Activated CD8-positive, alpha-beta memory T cell treated with anti-CD3 and anti-CD28 coated beads for 1 hour (primary cell): ENCODE results near the gene SIPA1L3.

ENCODE experiments used
- DNase-seq, 2 donors: peaks; one replicate each; pipeline ENCODE4 v3.0.0-alpha.2; 2020; ENCODE audit warnings: low read depth in 1 of 2; ENCODE audit errors: extremely low read depth in 1 of 2

The SIPA1L3 gene

DNA sequence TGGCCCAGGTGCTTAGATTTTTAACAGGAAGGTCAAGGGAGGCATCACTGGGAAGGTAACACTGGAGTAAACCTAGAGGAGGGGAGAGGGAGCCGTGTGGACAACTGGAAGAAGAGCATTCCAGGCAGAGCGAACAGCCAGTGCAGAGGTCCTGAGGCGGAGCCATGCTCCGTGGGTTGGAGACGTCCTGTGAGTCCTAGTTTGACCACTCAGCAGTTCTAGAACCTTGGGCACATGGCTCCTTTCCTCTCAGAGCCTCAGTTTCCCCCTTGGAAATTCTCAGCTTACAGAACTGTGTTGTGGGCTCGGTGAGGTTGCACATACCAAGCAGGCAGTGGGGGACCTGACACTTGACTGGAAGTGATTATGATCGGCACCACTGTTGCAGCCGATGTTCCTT is 186.1 kb downstream of the SIPA1L3 start:
- DNase-seq = no peak

DNA sequence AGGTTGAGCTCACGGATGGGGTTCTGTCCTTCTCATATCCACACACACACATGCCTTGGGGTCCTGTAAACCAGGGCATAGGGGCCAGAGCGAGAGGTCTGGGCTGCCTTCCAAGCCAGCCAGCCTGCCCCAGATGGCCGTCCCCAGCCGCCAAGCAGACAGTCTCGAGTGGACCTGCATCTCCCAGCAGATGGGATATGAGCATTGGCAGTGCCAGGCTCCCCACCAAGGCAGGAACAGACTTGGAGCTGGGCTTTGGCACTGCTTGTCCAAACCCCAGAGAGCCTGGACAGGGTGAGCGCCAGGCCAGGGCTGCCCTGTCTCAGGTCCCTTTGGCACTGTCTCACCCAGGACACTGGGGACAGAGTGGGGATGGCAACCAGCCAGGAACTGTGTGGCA is 186.6 kb downstream of the SIPA1L3 start:
- DNase-seq = no peak

DNA sequence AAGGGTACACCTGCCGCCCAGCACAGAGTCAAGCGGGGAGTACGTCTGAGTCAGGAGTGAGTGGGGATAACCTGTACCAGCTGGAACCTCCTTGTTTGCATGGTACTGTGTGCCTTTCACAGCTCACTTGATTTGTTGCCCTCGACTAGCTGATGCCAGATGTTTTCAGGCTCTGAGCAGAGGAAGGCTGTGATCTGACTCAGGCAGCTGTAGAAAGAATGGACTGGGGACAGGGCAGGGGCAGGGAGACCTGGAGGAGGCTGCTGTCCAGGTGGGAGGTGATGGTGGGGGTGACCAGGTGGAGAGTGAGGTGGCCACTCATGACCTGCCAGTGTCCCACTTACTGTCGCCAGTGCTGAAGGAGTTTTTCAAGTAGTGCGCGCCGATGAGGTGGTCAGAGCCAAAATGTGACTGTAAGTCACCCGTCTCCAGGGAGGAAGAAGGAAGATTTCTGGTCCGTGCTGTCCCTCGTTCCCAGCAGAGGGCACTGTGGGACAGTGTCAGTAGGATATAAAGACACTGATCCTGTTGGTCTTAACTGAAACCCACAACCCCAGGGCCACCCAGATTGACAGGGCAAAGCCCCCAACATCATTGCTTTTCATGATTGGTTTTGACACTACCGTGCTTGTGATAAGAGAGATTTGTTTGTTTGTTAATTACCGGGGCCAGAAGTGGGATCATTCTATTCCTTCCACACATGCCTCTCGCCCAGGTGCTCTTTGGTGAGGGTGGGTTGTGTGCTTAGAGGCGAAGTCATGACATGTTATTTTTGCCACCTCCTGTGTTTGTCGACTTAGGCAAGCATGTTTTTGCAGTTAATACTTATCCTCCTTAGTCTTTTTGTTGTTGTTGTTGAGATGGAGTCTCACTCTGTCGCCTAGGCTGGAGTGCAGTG is 188.7 kb downstream of the SIPA1L3 start:
- DNase-seq = peak; percentile 3 to 9

DNA sequence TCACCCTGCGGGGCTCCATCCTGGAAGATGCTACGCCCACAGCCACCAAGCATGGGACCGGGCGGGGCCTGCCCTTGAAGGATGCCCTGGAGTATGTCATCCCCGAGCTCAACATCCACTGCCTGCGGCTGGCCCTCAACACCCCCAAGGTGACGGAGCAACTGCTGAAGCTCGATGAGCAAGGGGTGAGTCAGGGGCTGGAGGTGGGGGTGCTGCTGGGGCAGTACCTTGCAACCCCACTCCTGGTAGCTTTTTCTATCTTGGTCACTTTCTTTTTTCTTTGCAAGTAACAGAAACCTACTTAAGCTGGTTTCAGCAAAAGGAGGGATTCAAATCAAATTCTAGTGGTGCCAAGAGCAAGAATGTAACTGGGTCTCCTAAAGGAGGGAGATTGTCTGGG is 193.0 kb downstream of the SIPA1L3 start:
- no peak for DNase-seq

DNA sequence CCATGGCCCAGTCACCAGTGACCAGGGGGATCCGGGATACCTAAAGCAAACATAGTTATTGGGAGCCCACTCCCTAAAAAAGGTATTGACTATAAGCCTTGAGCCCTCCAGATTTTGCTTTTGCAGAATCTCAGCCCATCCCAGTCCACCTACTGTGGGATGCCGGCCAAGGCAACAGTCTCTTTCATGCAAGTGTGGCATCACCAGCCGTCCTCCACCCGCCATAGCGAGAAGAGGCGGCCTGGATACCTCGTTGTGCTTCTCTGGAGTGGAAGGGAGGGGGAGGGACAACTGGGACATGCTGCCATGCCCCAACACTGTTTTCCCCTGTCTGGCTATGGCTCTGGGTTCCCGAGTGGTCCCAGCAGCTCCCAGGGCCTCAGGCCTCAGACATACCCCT is 193.6 kb downstream of the SIPA1L3 start:
- no peak for DNase-seq

DNA sequence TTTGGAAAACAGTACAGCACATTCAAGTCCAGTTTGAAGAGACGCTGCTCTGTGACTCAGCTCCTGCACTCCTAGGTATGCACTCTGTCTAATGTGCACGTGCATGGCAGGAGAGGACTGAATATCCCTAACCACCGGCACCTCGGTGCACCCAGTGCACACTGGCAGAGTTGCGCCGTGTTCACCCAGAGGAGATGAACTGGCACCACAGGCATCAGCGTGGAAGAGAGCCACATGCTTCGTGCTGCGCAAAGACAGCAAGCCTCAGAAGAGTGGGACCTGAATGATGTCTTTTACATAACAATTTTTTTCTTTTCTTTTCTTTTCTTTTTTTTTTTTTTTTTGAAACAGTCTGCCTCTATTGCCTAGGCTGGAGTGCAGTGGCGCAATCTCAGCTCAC is 194.7 kb downstream of the SIPA1L3 start:
- DNase-seq = no peak

DNA sequence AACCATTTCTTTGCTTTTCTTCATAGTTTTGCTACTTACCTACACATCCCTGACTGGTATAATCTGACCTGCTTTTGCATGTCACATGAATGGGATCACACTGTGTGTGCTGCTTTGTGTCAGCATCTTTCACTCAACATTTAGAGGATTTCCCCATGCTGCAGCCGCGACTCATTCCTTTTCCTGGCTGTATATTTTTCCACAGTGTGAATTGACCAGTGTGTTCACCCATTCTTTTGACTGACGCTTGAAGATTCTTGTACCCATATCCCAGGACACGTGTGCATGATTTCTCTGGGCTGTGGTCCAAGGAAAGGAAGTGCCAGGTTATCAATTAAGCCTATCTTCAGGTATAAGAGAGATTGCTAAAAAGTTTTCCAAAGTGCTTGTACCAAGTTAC is 198.6 kb downstream of the SIPA1L3 start:
- no peak for DNase-seq

DNA sequence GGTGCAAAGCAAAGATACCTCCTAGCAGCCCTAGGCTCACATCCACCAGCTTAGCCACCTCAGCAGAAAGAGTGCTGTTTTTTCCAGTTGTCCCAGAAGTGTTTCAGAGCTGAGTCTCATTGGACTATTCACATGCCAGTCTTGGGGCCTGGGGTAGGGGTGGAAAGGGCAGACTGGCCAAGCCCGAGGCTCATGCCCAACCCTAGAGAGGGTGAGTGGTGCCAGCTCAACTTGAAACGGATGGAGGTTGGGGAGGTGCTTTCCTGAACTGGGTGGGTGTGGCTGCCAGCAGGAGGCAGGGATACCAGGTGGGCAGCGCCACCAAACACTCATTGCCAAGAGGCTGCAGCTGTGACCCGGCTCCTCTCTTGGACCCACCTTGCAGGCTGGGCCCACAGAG is 200.1 kb downstream of the SIPA1L3 start:
- no peak for DNase-seq

DNA sequence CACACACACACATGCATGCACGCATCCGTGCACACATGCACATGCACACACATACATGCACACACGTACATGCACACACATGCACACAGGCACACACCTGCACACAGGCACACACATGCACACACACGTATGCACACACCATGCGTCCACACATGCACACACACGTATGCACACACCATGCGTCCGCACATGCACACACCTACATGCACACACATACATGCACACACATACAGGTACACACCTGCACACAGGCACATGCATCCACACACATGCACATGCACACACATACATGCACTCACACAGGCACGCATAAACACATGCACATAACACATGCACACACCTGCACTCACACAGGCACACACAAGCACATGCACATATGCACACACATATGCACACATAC is 204.9 kb downstream of the SIPA1L3 start:
- no peak for DNase-seq

DNA sequence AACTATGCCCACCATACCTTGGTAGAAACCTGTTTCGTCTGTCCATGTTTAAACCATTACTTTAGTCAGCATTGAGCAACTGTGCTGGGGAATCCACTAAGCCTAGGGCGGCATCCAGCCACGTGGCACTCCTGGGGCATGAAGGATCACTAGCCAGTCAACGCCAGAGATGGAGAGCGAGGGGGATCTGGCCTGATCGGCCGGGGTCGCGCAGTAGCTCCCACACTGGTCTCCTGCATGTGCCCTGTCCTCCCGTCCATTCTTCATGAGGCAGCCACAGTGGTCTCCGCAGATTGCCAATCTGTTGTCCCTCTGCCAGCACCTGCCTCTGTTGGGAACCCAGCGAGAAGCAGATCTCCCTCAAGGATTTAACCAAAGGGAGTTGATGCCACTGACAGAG is 207.6 kb downstream of the SIPA1L3 start:
- no peak for DNase-seq

DNA sequence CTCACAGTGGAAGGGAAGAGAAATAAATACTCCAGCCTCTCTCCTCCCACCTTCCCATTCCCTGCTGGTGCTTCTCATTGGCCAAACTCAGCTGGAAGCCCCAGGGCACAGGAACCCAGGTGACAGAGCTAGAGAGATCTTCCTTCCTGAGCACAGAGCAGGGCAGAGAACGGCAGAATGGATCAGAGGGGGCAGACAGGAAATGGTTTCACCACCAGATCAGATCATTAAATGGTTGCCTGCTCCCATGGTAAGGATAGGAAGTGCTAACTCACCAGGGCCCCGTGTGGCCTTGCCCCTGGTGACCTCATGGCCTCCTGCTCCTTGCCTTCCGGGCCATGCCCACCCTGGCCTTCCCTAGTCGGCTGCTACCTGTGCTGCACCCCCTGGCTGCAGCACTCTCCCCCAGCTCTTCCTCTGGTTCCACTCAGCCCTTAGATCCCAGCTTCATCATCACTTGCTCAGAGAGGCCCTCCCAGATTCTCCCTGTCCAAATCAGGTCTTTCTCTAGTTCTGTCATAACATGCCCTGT is 208.3 kb downstream of the SIPA1L3 start:
- no peak for DNase-seq

DNA sequence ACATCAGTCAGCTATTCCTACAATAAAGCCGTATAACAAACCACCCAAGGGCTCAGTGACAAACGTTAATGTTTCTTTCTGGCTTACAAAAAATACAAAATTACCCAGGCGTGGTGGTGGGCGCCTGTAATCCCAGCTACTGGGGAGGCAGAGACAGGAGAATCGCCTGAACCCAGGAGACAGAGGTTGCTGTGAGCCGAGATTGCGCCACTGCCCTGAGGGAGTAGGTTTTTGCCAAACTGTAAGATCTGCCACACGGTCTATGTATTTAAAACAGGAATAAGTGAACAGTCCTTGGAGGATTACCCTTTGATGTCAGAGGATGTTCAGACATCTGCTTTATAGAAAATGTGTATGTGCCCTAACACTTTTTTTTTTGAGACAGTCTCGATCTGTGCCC is 211.2 kb downstream of the SIPA1L3 start:
- no peak for DNase-seq

DNA sequence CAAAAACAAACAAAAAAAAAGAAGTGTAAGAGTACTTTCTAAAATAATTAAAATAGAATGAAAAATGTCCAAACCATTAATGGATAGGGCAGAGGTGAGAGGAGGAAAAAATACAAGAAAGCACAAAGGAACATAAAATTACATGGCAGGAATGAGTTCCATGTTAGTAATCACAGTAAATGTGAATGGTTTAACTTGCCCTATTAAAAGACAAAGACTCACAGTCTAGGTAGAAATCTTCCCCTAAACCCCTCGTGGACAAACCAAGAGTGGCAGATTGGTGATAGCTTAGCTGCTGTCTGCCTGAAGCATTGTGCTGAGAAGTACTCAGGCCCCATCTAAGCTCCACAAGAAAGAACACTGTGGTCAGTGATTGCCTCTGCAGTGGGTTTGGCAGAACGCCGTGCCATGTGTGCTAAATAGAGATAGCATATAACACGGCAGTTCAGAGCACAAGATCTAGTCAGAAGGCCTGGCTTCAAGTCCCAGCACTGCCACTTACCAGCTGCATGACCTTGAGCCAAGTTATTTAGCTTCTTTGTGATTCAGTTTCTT is 213.5 kb downstream of the SIPA1L3 start:
- DNase-seq = no peak

DNA sequence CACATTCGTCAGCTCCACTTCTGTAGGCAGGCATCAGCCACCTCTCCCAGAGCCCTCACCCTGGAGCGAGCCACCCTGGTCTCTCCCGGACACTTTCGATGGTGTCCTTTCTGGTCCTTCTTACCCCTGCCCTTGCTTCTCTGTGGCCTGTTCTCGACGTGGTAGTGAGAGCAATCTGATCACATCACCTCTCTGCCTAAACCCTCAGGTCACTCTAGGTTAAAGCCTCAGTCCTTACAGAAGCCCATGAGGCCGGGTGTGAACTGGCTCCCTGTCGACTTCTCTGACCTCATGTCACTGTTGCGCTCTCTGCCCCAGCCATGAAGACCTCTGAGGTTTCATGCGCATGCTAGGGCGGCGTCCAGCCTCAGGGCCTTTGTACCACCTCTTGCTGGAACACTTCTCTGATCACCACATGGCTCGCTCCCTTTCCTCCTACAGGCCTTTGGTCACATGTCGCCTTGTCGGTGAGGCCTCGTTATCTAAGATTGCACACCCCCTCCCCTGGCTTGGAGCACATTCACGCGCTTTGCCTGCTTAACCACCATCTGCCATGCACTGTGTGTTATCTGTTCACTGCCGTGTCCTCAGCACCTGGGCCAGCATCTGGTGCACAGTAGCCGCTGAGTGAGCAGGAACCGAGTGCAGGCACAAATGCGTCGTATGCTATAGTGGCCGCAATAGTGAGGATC is 215.5 kb downstream of the SIPA1L3 start:
- DNase-seq = no peak

DNA sequence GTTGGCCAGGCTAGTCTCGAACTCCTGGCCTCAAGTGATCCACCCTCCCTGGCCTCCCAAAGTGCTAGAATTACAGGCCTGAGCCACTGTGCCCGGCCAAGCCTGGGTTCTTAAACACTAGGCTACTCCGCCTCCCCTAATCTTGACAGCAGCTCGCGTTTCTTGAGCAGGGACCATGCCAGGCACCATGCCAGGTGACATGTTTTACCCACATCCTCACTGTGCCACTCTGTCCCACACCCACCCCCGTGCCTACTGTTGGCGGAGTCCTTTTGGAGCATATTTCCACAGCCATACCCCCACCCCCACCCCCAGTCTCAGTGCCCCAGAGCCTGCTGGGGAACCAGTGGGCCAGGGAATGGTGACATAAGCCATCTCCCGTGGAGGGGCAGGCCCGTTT is 218.2 kb downstream of the SIPA1L3 start:
- DNase-seq = no peak

DNA sequence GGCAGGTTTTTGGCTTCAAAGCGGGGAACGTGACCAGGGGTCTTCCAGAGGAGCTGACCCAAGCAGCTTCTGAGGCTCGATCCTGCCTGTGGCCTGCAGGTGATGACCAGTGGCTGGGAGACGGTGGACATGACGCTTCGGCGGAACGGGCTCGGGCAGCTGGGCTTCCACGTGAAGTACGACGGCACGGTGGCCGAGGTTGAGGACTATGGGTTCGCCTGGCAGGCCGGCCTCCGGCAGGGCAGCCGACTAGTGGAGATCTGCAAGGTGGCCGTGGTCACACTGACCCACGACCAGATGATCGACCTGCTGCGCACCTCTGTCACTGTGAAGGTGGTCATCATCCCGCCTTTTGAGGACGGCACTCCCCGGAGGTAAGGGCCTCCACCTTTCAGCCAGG is 223.4 kb downstream of the SIPA1L3 start:
- no peak for DNase-seq

DNA sequence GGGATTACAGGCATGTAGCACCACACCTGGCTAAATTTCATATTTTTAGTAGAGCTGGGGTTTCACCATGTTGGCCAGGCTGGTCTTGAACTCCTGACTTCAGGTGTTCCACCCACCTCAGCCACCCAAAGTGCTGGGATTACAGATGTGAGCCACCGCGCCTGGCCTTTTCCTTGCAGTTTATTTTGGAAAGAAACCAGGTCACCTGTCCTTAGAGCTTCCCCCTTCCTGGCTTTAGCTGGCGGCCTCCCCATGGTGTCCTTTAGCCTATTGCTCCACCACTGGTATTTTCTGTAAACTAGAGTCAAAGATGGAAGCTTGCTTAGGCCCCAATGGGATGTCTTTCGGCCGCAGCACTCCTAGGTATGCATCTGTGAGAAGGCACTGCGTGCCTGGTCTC is 225.8 kb downstream of the SIPA1L3 start:
- DNase-seq = no peak

DNA sequence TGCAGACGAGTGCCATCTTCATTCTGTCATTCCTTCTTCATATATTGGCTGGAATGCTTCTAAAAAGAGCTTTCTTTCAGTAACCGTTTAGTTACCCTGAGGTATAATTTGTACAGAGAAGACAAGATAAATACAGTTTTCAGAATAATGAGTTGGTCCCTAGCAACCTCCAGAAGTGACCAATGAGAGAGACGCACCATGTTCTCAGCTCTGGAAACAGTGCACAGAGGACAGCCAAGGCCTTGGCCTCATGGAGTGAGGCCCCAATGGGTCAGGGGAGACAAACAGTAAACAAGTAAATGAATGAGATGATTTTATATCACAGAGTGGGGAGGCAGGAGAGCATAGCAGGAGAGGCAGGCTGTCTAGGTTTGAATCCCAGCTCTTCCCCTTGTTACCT is 226.3 kb downstream of the SIPA1L3 start:
- DNase-seq = no peak

DNA sequence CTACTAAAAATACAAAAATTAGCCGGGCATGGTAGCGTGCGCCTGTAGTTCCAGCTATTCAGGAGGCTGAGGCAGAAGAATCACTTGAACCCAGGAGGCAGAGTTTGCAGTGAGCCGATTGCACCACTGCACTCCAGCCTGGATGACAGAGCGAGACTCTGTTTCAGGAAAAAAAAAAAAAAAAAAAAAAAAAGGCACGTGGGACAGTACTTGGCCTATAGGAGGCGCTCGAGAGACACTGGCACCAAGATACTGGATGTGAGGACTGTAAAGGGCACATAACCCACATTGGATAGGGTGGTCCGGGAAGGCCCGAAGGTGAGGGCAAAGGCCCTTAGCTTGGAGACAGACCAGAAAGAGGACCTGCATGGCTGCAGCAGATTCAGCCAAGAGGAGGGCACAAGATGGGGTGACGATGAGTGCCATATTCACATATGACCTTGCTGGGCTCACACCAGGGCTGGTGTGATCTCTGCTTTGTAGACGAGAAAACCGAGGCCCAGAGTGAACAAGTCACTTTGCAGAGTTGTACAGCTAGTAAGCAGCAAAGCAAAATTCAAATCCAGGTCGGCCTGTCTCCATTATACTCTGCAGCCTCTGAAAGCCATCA is 227.6 kb downstream of the SIPA1L3 start:
- DNase-seq = peak in 1 of 2 donors; percentile 5

DNA sequence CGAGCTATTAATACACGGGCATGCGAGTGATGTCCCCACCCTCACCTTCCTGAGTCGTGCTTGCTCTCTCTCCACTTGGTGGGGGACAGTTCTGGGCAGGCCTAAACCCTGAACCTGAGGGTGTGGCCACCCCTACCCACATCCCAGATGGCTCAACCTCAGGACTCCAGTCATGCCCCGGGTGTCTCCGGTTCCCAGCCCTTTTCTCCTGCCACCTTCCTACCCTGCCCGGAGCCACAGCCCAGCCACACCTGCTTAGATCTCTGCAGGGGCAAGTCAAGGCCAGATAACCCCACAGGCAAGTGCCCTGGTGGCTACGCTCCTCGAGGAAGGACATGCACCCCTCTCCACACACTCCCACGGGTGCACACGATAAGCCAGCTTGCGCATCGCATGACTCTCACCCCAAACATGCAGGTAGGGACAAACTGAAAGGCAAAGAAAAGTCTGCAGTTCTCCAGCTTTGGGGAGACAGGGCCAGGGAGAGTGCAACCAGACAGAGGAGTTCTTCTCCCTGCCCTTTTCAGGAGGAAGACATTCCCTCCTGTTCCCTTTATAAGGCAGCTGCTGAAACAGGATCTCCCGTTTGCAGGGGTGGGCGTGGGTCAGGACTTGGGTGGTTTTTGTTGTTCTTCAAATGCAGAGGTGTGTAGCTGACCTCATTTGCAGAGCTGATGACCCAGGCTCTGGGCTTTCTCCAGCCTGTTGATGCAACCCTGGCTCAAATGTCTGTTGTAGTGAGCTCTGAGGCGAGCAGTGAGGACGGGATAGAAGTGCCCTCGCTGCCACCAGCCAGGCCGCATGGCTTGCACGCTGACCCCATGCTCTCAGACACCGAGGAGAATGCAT is 228.4 kb downstream of the SIPA1L3 start:
- no peak for DNase-seq
